Measurements from ENCODE around the gene TNK2.

GRCh38 chr3:195884691-195885035 lies 23.7 kb downstream of the TNK2 start:
- TF ChIP-seq ZNF639 (CRISPR knock-in tag; conservative IDR thresholded peaks at IDR 0.05) (no peak), CTCF (CRISPR knock-in tag; IDR thresholded peaks at IDR 0.05) (no peak), HOXA7 (CRISPR knock-in tag; IDR thresholded peaks at IDR 0.05) (no peak), CBX5 (CRISPR knock-in tag; IDR thresholded peaks at IDR 0.05; ENCODE audit: borderline replicate concordance) (no peak), PITX1 (CRISPR knock-in tag; IDR thresholded peaks at IDR 0.05) (no peak), ESRRA (CRISPR knock-in tag; IDR thresholded peaks at IDR 0.05; ENCODE audit: low read depth) (no peak), TERF1 (CRISPR knock-in tag; IDR thresholded peaks at IDR 0.05) (no peak)
